BE2C (cell line): ENCODE data around the gene PPP1R9A.

Source experiments
- DNase-seq: peaks from one replicate; pipeline ENCODE4 v3.0.0-alpha.2; 2020
- H3K27me3 ChIP-seq: fragments of 250-450 bp; sonication (Bioruptor Pico); 2 replicates; pipeline ENCODE4 v1.5.1; 2020; ENCODE audit warnings: mild to moderate bottlenecking
- H3K36me3 ChIP-seq: fragments of 250-450 bp; sonication (Bioruptor Pico); 2 replicates; pipeline ENCODE4 v1.5.1; 2020; ENCODE audit warnings: mild to moderate bottlenecking
- H3K4me1 ChIP-seq: fragments of 250-450 bp; sonication (Bioruptor Pico); 2 replicates; pipeline ENCODE4 v1.5.1; 2020
- H3K4me3 ChIP-seq: 2 replicates; pipeline ENCODE4 v1.5.1; 2011; ENCODE audit warnings: low read depth, low read length
- H3K9me3 ChIP-seq: fragments of 250-450 bp; sonication (Bioruptor Pico); 2 replicates; pipeline ENCODE4 v1.5.1; 2020
- CTCF ChIP-seq: IDR thresholded peaks from 2 replicates; pipeline ENCODE4 v1.5.1; 2012; ENCODE audit warnings: mild to moderate bottlenecking, low read depth, low read length

Gene PPP1R9A

GRCh38 chr7:95298091-95298490 is 390.7 kb downstream of the PPP1R9A start:
- no peak for TF ChIP-seq CTCF
- H3K9me3 ChIP-seq = no peaks in the 10 kb centered on the region
- H3K4me1 ChIP-seq = no peaks in the 10 kb centered on the region
- H3K27me3 ChIP-seq = no peaks in the 10 kb centered on the region
- H3K36me3 ChIP-seq = no peaks in the 10 kb centered on the region
- H3K4me3 ChIP-seq = no peak overlapping the region
- DNase-seq = no peak

- H3K9me3 ChIP-seq = no peaks in the 10 kb centered on the region
- no peaks in the 10 kb centered on the region for H3K27me3 ChIP-seq
- no peak for DNase-seq
- no peaks in the 10 kb centered on the region for H3K36me3 ChIP-seq
- no peaks in the 10 kb centered on the region for H3K4me1 ChIP-seq
- no peak overlapping the region for H3K4me3 ChIP-seq
- TF ChIP-seq CTCF = no peak
Observed at GRCh38 chr7:95303013-95303905, 395.9 kb downstream of the PPP1R9A start.

- Histone ChIP-seq H3K27me3 (no peaks in the 10 kb centered on the region), H3K9me3 (no peaks in the 10 kb centered on the region), H3K4me3 (no peak overlapping the region), H3K4me1 (no peaks in the 10 kb centered on the region), H3K36me3 (no peaks in the 10 kb centered on the region)
- DNase-seq = no peak
- TF ChIP-seq CTCF = no peak
Observed at GRCh38 chr7:95304990-95305389, 397.6 kb downstream of the PPP1R9A start.

- H3K36me3 ChIP-seq = no peaks in the 10 kb centered on the region
- no peak for DNase-seq
- no peak for TF ChIP-seq CTCF
- H3K9me3 ChIP-seq = no peaks in the 10 kb centered on the region
- H3K4me3 ChIP-seq = no peak overlapping the region
- no peaks in the 10 kb centered on the region for H3K4me1 ChIP-seq
- no peaks in the 10 kb centered on the region for H3K27me3 ChIP-seq
Observed at GRCh38 chr7:95309951-95310350, 402.6 kb downstream of the PPP1R9A start.

GRCh38 chr7:95311389-95311788 is 404.0 kb downstream of the PPP1R9A start:
- H3K9me3 ChIP-seq = no peaks in the 10 kb centered on the region
- no peaks in the 10 kb centered on the region for H3K36me3 ChIP-seq
- H3K4me1 ChIP-seq = no peaks in the 10 kb centered on the region
- no peak for DNase-seq
- TF ChIP-seq CTCF = no peak
- H3K27me3 ChIP-seq = peaks cover 4% of the 10 kb centered on the region; the same call in 1 of the 2 replicates
- no peak overlapping the region for H3K4me3 ChIP-seq

GRCh38 chr7:95312561-95312960 is 405.2 kb downstream of the PPP1R9A start:
- DNase-seq = no peak
- Histone ChIP-seq H3K27me3 (peaks cover 6% of the 10 kb centered on the region; the same call in 1 of the 2 replicates), H3K4me1 (no peaks in the 10 kb centered on the region), H3K9me3 (no peaks in the 10 kb centered on the region), H3K36me3 (no peaks in the 10 kb centered on the region), H3K4me3 (no peak overlapping the region)
- no peak for TF ChIP-seq CTCF
